ENCODE measurements around the gene CERK. TPM values are rescaled to one million over a fixed set of nuclear protein-coding genes. Genes with fewer than 3 reads are reported as not detected.

The CERK gene
- total and polyA plus RNA-seq, 2 experiments from 2014 or later, result 37.2 to 74.9 TPM

- no peak overlapping the region for H3K27ac ChIP-seq
- H3K4me3 ChIP-seq, result no peak overlapping the region
- peaks cover 8% of the 10 kb centered on the region for H3K4me1 ChIP-seq (ENCODE audit: low read depth)
- H3K9me3 ChIP-seq (ENCODE audit: low read depth), result no peaks in the 10 kb centered on the region
- H3K36me3 ChIP-seq, result no peaks in the 10 kb centered on the region
- peak in 1 of 2 donors; percentile 97 for DNase-seq (ENCODE audit: low read depth in 1 of 2, low spot score in 1 of 2)
- TF ChIP-seq CTCF (IDR thresholded peaks at IDR 0.05; ENCODE audit: low read depth, low read length), result no peak
- H3K27me3 ChIP-seq, result no peaks in the 10 kb centered on the region
Observed at GRCh38 chr22:46754110-46754799, 16.2 kb upstream of the CERK start.

- peaks cover 8% of the 10 kb centered on the region for H3K4me1 ChIP-seq (ENCODE audit: low read depth)
- H3K9me3 ChIP-seq (ENCODE audit: low read depth), result no peaks in the 10 kb centered on the region
- no peak for TF ChIP-seq CTCF (IDR thresholded peaks at IDR 0.05; ENCODE audit: low read depth, low read length)
- no peak overlapping the region for H3K27ac ChIP-seq
- no peaks in the 10 kb centered on the region for H3K36me3 ChIP-seq
- DNase-seq (ENCODE audit: low read depth in 1 of 2, low spot score in 1 of 2), result no peak
- no peaks in the 10 kb centered on the region for H3K27me3 ChIP-seq
- no peak overlapping the region for H3K4me3 ChIP-seq
Observed at GRCh38 chr22:46753761-46754109, 15.7 kb upstream of the CERK start.

GRCh38 chr22:46753360-46753759, 15.3 kb upstream of the CERK start:
- TF ChIP-seq CTCF (IDR thresholded peaks at IDR 0.05; ENCODE audit: low read depth, low read length), result no peak
- Histone ChIP-seq H3K4me3 (no peak overlapping the region), H3K9me3 (ENCODE audit: low read depth) (no peaks in the 10 kb centered on the region), H3K27ac (no peak overlapping the region), H3K27me3 (no peaks in the 10 kb centered on the region), H3K4me1 (ENCODE audit: low read depth) (peaks cover 8% of the 10 kb centered on the region), H3K36me3 (no peaks in the 10 kb centered on the region)
- DNase-seq (ENCODE audit: low read depth in 1 of 2, low spot score in 1 of 2), result no peak

GRCh38 chr22:46752988-46753310, 14.9 kb upstream of the CERK start:
- DNase-seq (ENCODE audit: low read depth in 1 of 2, low spot score in 1 of 2), result no peak
- H3K27me3 ChIP-seq, result peaks cover under 1% of the 10 kb centered on the region
- no peak for TF ChIP-seq CTCF (IDR thresholded peaks at IDR 0.05; ENCODE audit: low read depth, low read length)
- no peaks in the 10 kb centered on the region for H3K36me3 ChIP-seq
- peaks cover 8% of the 10 kb centered on the region for H3K4me1 ChIP-seq (ENCODE audit: low read depth)
- no peak overlapping the region for H3K4me3 ChIP-seq
- H3K9me3 ChIP-seq (ENCODE audit: low read depth), result no peaks in the 10 kb centered on the region
- no peak overlapping the region for H3K27ac ChIP-seq

- H3K4me1 ChIP-seq (ENCODE audit: low read depth), result peaks cover 8% of the 10 kb centered on the region
- H3K27me3 ChIP-seq, result peaks cover 5% of the 10 kb centered on the region
- TF ChIP-seq CTCF (IDR thresholded peaks at IDR 0.05; ENCODE audit: low read depth, low read length), result no peak
- no peak overlapping the region for H3K4me3 ChIP-seq
- H3K9me3 ChIP-seq (ENCODE audit: low read depth), result no peaks in the 10 kb centered on the region
- H3K36me3 ChIP-seq, result no peaks in the 10 kb centered on the region
- DNase-seq (ENCODE audit: low read depth in 1 of 2, low spot score in 1 of 2), result no peak
- H3K27ac ChIP-seq, result no peak overlapping the region
Observed at GRCh38 chr22:46752286-46752987, 14.4 kb upstream of the CERK start.
